HepG2 (cell line): ENCODE measurements around the gene CRMP1.

Experiments used
- CTCF ChIP-seq: sonication (generic); formaldehyde crosslinking; IDR thresholded peaks from 2 replicates; pipeline ENCODE4 v1.5.0; 2020; ENCODE audit warnings: mild to moderate bottlenecking, missing genetic modification reagents, moderate library complexity
- TF ChIP-seq, protein P1 (sequence below): sonication (generic); formaldehyde crosslinking; conservative IDR thresholded peaks from 2 replicates; pipeline ENCODE4 v1.4.0; 2020; ENCODE audit warnings: mild to moderate bottlenecking, missing genetic modification reagents, moderate library complexity

- no peak for TF ChIP-seq CTCF
- TF ChIP-seq, protein P1, sequence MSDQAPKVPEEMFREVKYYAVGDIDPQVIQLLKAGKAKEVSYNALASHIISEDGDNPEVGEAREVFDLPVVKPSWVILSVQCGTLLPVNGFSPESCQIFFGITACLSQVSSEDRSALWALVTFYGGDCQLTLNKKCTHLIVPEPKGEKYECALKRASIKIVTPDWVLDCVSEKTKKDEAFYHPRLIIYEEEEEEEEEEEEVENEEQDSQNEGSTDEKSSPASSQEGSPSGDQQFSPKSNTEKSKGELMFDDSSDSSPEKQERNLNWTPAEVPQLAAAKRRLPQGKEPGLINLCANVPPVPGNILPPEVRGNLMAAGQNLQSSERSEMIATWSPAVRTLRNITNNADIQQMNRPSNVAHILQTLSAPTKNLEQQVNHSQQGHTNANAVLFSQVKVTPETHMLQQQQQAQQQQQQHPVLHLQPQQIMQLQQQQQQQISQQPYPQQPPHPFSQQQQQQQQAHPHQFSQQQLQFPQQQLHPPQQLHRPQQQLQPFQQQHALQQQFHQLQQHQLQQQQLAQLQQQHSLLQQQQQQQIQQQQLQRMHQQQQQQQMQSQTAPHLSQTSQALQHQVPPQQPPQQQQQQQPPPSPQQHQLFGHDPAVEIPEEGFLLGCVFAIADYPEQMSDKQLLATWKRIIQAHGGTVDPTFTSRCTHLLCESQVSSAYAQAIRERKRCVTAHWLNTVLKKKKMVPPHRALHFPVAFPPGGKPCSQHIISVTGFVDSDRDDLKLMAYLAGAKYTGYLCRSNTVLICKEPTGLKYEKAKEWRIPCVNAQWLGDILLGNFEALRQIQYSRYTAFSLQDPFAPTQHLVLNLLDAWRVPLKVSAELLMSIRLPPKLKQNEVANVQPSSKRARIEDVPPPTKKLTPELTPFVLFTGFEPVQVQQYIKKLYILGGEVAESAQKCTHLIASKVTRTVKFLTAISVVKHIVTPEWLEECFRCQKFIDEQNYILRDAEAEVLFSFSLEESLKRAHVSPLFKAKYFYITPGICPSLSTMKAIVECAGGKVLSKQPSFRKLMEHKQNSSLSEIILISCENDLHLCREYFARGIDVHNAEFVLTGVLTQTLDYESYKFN (CRISPR knock-in tag), result no peak
These were observed 93.5 kb downstream of the CRMP1 start for GRCh38 chr4:5799406-5799805.
